GM12873 (cell line): ENCODE data around the gene VIM.
A peak's percentile ranks its signal among the peaks of the same experiment; 100 is the strongest.

Source experiments
- CTCF ChIP-seq: IDR thresholded peaks from 2 replicates; pipeline ENCODE4 v1.5.1; 2012; ENCODE audit warnings: low read depth, mild to moderate bottlenecking, moderate library complexity, low read length, control low read depth; ENCODE audit not compliant: insufficient read depth; ENCODE audit errors: missing control alignments

VIM gene

GRCh38 chr10:17257466-17258321 is 29.7 kb downstream of the VIM start:
- TF ChIP-seq CTCF = peak; percentile 75

- no peak for TF ChIP-seq CTCF
Measured at GRCh38 chr10:17262502-17262901, 34.5 kb downstream of the VIM start.

GRCh38 chr10:17263580-17263979 is 35.5 kb downstream of the VIM start:
- no peak for TF ChIP-seq CTCF

GRCh38 chr10:17265468-17265867 is 37.4 kb downstream of the VIM start:
- no peak for TF ChIP-seq CTCF

- TF ChIP-seq CTCF = no peak
Measured at GRCh38 chr10:17272648-17273047, 44.6 kb downstream of the VIM start.

- TF ChIP-seq CTCF = no peak
Measured at GRCh38 chr10:17273403-17273802, 45.4 kb downstream of the VIM start.

GRCh38 chr10:17276756-17277424 is 48.8 kb downstream of the VIM start:
- no peak for TF ChIP-seq CTCF
